ENCODE measurements around the gene LOXL1.

- TF ChIP-seq, protein P1, sequence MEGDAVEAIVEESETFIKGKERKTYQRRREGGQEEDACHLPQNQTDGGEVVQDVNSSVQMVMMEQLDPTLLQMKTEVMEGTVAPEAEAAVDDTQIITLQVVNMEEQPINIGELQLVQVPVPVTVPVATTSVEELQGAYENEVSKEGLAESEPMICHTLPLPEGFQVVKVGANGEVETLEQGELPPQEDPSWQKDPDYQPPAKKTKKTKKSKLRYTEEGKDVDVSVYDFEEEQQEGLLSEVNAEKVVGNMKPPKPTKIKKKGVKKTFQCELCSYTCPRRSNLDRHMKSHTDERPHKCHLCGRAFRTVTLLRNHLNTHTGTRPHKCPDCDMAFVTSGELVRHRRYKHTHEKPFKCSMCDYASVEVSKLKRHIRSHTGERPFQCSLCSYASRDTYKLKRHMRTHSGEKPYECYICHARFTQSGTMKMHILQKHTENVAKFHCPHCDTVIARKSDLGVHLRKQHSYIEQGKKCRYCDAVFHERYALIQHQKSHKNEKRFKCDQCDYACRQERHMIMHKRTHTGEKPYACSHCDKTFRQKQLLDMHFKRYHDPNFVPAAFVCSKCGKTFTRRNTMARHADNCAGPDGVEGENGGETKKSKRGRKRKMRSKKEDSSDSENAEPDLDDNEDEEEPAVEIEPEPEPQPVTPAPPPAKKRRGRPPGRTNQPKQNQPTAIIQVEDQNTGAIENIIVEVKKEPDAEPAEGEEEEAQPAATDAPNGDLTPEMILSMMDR (conservative IDR thresholded peaks at IDR 0.05; ENCODE audit: low read length): no peak
- no peak for TF ChIP-seq EZH2phosphoT487 (IDR thresholded peaks at IDR 0.05; ENCODE audit: borderline replicate concordance, low read depth, low read length)
Observed at GRCh38 chr15:73923156-73923487, 3.1 kb upstream of the LOXL1 start.
